SK-N-SH treated with all-trans-retinoic acid at 6 μM for 48 hours (cell line): ENCODE data around the gene RP9.

Source experiments
- ARNTL ChIP-seq: fragments of 450-650 bp; formaldehyde crosslinking; IDR thresholded peaks from 2 replicates; pipeline ENCODE4 v1.5.0; 2020; ENCODE audit warnings: low read depth, mild to moderate bottlenecking, moderate library complexity, borderline replicate concordance
- CSDC2 ChIP-seq: fragments of 250-450 bp; sonication (Bioruptor Pico); IDR thresholded peaks from 2 replicates; pipeline ENCODE4 v1.5.0; 2020; ENCODE audit warnings: mild to moderate bottlenecking, moderate library complexity
- ZFP3 ChIP-seq: fragments of 250-450 bp; sonication (Bioruptor Pico); IDR thresholded peaks from 2 replicates; pipeline ENCODE4 v1.5.0; 2020; ENCODE audit warnings: mild to moderate bottlenecking, moderate library complexity
- ZFP30 ChIP-seq: fragments of 450-650 bp; formaldehyde crosslinking; IDR thresholded peaks from 2 replicates; pipeline ENCODE4 v1.5.0; 2022; ENCODE audit warnings: mild to moderate bottlenecking, moderate library complexity
- ZNF70 ChIP-seq: fragments of 450-650 bp; formaldehyde crosslinking; IDR thresholded peaks from 2 replicates; pipeline ENCODE4 v1.5.0; 2020; ENCODE audit warnings: mild to moderate bottlenecking, moderate library complexity
- TF ChIP-seq, protein P1 (sequence below): fragments of 250-450 bp; sonication (Bioruptor Pico); IDR thresholded peaks from 2 replicates; pipeline ENCODE4 v1.5.0; 2020; ENCODE audit warnings: mild to moderate bottlenecking, moderate library complexity
- TF ChIP-seq, protein P2 (sequence below): fragments of 250-450 bp; sonication (Bioruptor Pico); IDR thresholded peaks from 2 replicates; pipeline ENCODE4 v1.5.1; 2021; ENCODE audit warnings: mild to moderate bottlenecking, moderate library complexity
- TF ChIP-seq, protein P3 (sequence below): fragments of 250-450 bp; sonication (Bioruptor Pico); IDR thresholded peaks from 2 replicates; pipeline ENCODE4 v1.8.0; 2020; ENCODE audit warnings: mild to moderate bottlenecking, moderate library complexity, borderline replicate concordance

DNA sequence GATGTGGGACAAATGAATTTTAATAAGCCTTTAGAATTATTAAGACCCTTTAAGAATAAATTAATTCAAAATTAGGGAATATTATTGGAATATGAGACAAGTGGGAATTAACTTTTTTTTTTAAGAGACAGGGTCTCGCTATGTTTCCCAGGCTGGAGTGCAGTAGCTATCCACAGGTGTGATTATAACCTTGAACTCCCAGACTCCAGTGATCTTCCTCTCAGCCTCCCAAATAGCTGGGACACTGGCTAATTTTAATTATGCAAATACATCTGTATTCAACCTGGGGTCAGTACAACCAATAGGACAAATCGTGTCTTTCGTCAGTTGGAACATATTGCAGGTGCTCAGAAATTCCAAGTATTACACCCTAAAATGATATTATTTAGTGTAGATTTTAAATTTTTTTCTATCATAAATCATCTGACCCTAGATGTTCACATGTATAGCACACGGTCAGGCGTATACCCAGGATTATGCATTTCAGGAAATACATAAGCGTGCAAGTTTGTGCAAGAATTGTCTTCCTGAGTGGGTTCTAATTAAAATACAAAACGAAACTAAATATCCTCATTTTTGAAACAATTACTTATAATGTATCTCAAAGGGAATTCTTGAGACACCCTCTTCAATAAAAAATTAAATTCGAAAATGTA lies 47.8 kb downstream of the RP9 start:
- TF ChIP-seq, protein P1, sequence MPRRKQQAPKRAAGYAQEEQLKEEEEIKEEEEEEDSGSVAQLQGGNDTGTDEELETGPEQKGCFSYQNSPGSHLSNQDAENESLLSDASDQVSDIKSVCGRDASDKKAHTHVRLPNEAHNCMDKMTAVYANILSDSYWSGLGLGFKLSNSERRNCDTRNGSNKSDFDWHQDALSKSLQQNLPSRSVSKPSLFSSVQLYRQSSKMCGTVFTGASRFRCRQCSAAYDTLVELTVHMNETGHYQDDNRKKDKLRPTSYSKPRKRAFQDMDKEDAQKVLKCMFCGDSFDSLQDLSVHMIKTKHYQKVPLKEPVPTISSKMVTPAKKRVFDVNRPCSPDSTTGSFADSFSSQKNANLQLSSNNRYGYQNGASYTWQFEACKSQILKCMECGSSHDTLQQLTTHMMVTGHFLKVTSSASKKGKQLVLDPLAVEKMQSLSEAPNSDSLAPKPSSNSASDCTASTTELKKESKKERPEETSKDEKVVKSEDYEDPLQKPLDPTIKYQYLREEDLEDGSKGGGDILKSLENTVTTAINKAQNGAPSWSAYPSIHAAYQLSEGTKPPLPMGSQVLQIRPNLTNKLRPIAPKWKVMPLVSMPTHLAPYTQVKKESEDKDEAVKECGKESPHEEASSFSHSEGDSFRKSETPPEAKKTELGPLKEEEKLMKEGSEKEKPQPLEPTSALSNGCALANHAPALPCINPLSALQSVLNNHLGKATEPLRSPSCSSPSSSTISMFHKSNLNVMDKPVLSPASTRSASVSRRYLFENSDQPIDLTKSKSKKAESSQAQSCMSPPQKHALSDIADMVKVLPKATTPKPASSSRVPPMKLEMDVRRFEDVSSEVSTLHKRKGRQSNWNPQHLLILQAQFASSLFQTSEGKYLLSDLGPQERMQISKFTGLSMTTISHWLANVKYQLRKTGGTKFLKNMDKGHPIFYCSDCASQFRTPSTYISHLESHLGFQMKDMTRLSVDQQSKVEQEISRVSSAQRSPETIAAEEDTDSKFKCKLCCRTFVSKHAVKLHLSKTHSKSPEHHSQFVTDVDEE (CRISPR knock-in tag): no peak
- TF ChIP-seq ZFP30 (CRISPR knock-in tag) (no peak), CSDC2 (CRISPR knock-in tag) (no peak), ZFP3 (CRISPR knock-in tag) (no peak), ARNTL (CRISPR knock-in tag) (no peak), ZNF70 (CRISPR knock-in tag) (no peak)
- TF ChIP-seq, protein P2, sequence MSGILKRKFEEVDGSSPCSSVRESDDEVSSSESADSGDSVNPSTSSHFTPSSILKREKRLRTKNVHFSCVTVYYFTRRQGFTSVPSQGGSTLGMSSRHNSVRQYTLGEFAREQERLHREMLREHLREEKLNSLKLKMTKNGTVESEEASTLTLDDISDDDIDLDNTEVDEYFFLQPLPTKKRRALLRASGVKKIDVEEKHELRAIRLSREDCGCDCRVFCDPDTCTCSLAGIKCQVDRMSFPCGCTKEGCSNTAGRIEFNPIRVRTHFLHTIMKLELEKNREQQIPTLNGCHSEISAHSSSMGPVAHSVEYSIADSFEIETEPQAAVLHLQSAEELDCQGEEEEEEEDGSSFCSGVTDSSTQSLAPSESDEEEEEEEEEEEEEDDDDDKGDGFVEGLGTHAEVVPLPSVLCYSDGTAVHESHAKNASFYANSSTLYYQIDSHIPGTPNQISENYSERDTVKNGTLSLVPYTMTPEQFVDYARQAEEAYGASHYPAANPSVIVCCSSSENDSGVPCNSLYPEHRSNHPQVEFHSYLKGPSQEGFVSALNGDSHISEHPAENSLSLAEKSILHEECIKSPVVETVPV (CRISPR knock-in tag): no peak
- TF ChIP-seq, protein P3, sequence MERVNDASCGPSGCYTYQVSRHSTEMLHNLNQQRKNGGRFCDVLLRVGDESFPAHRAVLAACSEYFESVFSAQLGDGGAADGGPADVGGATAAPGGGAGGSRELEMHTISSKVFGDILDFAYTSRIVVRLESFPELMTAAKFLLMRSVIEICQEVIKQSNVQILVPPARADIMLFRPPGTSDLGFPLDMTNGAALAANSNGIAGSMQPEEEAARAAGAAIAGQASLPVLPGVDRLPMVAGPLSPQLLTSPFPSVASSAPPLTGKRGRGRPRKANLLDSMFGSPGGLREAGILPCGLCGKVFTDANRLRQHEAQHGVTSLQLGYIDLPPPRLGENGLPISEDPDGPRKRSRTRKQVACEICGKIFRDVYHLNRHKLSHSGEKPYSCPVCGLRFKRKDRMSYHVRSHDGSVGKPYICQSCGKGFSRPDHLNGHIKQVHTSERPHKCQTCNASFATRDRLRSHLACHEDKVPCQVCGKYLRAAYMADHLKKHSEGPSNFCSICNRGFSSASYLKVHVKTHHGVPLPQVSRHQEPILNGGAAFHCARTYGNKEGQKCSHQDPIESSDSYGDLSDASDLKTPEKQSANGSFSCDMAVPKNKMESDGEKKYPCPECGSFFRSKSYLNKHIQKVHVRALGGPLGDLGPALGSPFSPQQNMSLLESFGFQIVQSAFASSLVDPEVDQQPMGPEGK (CRISPR knock-in tag): no peak
